HG02852 (cell line): Measurements from ENCODE around the gene PRKACG.
A peak's percentile ranks its signal among the peaks of the same experiment; 100 is the strongest.
"Not testable (repeated sequence)": the region's sequence is repeated elsewhere in the genome, so short reads cannot be mapped to it uniquely, and the experiment has no call there.

Experiments
- ATAC-seq: cut with Tn5 transposase; IDR thresholded peaks from one replicate; pipeline ENCODE4 v1.9.1; 2021; ENCODE audit warnings: mild to moderate bottlenecking, moderate library complexity; ENCODE audit not compliant: unreplicated experiment

The PRKACG gene

DNA sequence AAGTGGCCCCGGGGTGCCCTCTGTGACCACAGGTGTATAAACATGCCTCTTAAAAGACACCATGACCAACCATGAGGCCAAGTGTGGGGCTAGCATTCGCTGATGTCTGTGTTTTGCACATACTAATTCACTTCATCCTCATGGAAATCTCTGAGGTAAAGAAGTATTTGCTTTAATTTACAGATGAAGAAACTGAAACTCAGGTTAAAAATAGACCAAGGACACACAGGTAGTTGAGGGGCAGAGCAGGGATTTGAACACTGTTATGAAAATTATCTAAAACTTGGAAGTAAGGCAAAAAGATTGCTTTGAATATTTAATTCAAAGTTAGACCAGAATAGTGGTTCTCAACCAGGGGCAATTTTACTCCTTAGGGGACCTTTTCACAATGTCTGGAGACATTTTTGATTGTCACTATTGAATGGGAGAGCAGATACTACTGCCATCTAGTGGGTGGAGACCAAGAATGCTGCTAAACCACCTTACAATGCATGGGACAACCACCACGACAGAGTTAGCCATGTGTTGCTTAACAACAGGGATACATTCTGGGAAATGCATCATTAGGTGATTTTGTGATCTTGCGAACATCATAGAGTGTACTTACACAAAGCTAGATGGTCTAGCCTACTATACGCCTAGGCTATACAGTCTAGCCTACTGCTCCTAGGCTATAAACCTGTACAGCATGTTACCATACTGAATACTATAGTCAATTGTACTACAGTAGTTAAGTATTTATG lies 13.6 kb upstream of the PRKACG start:
- peak; percentile 78 for ATAC-seq

DNA sequence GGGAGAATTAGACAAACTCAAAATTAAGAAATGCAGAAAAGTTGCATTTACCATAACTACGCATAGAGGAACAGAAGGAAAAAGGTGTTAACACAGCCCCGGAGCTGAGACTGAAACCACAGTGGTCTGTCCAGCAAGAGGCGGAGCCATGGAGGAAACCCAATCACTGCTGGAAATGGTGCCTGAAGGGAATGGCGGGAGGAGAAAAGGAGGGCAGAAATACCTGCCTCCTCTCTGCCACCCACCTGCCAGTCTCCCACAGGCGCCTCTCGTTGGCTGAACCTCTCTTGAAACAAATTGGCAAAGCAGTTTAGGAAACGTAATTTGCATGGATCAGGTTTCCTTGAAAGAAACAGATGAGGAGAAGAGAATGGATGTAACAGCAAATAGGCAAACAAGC lies 9.7 kb upstream of the PRKACG start:
- ATAC-seq = no peak

DNA sequence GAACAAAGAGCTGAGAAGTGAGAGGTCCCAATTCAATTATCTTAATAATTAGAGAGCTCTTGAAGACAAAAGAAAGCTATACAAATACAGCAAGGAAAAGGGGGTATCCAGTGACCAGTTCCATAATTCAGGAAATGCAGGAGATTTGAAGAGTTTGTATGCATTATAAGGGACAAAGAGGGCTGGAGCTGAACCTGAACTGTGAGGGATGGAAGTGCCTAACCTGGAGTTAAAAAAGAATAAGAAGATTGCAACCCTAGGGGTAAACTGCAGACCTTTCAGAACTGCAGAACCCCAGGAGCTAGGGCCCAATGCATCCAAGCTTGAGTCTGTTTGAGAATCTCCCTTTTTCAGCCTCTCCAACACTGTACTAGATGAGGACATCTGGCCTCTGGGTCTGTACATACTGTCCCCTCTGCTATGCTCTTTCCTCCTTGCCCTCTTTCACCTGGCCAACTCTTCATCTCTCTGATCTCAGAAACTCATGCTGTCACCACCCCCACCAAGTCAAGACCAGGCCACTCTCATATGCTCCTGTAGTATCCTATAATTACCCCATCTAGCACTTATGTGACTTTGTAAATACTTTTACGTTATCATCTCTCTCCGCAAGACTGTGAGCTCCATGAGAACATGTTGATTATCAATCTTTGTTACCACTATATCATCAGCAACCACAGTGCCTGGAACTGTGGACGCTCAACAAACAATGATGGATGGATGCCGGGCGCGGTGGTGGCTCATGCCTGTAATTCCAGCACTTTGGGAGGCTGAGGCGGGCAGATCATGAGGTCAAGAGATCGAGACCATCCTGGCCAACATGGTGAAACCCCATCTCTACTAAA lies 6.6 kb upstream of the PRKACG start:
- no peak for ATAC-seq

DNA sequence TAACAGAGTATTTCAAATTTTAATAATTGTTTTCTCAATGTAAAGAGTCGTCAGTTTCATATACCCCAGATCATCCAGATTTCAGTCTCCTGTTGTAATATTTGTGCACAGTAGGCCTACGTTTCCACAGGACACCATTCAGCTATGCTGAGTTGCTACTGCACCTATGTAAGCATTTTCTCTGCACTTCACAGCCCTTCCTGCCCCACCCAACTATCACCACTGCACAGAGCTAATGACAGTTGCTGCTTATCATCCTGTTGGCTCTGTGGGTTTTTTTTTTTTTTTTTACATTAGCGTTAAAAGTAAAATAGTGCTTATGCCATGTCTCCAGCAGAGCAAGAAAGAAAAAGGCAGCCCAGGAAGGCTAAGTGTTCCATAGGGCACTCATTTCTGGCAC lies 5.9 kb upstream of the PRKACG start:
- ATAC-seq = no peak

DNA sequence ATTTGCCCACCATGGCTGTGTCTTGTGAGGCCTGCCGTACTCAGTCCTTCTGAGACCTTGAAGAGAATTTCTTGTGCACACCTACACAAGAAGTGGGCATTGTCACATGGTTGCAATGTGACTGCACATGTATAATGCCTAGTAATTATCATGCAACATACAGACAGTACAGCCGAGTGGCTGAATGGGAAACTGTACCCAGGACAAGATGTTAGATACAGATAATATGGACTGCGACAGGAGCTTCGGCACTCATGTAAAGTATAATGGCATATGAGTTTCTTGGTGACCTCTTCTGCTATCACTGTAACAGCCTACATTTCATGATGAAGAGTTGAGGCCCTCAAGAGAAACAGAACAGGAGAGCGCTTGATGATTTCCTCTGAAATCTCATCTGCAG lies 4.8 kb upstream of the PRKACG start:
- no peak for ATAC-seq

DNA sequence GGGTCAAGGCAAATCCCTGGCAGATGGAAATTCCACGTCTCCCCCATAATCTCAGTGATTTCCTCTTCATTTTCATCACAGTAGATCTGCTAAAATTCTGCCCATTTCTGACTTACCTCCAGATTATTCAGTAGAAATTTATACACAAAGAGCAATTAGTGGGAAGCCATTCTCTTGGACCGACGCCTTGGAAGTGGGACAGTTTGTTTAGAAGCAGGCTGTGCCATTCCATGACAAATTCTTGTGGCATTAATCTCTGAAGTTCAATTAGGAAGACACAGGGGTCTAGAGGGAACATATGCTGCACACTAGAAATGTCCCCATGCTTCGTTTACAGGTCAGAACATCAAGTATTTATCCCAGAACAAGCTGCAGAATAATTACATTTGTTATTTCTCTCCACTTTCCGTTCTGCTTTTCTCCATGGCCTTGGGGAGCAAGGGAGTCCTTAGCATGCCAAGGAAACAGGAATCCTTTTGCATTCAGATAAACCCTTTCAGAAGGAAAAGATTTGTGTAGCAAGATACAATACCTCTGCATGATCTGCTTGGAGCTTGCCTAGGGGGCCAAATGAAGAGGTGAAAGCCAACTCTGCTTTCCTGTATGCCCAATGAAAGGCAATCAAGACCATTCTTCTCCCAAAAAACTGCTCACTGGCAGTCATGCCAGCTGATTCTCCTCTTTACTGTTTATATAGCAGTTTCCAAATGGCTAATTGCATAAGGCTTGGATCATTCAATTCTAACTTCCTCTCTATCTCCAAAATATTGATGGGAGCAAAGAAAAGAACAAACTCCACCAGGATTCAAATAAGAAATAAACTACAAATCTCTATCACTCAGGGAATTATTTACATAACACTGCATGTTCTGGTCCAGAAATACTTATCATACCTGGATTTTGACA lies 2.5 kb upstream of the PRKACG start:
- ATAC-seq = no peak

DNA sequence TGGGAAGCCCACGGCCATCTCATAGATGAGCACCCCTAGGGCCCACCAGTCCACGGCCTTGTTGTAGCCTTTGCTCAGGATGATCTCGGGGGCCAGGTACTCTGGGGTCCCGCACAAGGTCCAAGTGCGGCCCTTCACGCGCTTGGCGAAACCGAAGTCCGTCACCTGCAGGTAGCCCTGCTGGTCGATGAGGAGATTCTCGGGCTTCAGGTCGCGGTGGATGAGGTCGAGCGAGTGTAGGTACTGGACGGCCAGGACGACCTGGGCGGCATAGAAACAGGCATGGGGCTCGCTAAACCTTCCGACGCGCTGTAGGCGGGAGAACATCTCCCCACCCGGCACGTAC lies 558 bp downstream of the PRKACG start:
- no peak for ATAC-seq

DNA sequence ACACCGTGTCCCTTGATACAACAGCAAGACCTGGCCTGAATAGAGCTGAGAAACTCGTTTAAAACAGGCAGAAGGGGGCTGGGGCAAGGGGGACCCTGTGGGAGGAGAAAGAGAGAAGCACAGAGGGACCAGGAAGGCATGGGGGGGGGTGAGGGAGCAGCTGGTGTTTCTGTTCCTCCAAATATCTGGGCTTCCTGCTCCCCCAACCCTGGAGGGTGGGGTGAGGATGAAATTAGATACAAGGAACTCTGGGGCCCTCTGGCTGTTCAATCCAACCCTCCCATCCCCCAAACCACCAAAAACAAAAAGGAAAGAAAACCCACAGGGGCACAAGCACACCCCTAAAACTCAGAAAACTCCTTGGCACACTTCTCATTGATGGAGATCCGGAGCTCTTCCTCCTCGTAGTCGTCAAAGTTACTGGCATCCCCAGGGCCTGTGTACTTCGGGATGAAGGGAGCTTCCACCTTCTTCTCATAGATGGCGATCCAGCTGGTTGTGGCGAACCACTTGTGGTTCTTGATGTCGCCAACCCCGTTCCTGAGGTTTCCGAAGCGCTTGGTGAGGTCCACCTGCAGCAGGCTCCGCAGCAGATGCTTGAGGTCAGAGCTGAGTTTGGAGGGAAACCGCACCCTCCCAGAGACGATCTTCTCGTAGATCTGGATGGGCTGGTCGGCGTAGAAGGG lies 1.1 kb downstream of the PRKACG start:
- ATAC-seq = no peak

DNA sequence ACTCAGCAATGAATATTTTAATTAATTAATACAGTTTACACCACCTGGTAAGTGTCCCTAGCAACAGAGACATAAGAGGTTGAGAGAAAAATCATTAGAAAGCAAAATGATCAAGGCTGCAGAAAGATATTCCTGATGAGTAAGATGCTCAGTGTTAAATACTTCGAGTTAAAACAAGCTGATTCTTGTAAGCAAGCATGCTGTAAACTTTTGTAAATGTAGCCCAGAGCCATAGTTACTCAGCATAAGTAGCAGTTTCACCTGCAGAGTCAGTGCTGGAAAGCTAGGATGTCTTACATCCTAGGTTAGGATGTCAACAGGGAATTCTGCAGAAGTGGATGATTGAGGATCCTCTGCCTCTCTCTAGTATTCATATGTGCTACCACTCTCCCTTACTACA lies 4.2 kb downstream of the PRKACG start:
- ATAC-seq = no peak

DNA sequence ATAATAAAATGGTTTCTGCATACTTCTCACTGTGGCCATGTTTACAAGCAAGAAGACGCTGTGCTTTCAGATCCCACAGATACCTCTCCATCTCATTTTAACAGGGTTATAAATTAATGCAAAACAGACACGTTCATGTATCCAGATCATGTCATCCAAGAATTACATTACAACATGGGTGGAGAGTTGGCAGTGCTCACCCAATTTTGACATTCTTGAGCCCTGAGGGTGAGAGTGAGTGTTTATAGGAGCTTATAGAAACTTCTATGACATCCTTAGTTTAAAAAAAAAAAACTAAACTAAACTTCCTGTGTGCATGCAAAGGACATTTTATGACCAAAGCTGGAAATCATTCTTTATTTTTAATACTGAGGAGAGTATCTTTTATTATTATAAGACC lies 9.1 kb downstream of the PRKACG start:
- ATAC-seq = no peak

DNA sequence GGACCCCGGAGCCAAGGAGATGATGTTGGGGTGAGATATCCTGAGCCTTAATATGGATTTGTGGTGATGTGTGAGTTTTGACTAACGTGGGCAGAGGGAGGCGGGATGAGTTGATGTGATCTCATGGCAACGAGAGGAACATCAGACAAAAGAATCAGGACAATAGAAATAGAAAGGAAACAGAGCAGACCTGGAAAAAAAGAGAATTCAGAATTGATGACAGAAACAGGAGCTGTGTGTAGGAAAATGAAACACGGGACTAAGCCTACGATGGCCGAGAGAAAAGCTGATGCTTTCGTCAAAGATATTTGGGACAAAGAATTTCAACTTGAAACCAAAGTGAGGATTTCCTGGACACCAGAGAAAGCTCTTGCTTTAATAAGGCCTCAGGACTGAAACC lies 10.9 kb downstream of the PRKACG start:
- ATAC-seq = no peak

DNA sequence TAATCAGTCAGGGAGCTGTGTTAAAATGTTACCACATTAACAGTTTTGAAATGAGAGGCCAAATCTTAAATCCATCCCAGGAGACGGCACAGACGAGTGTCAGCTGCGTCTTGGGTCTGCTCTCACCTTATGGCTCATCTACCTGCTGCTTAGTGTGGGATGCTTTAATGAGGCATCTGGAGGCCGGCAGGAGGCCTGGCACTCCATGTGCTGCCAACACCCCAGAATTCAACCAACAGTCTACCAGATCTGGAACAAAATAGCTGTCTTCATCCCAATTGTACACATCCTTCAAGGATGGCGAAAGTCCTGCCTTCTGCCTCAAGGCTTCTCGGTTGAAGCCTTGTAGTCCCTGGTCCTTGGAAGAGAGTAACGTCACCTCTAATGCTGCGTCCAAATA lies 12.0 kb downstream of the PRKACG start:
- ATAC-seq = no peak

DNA sequence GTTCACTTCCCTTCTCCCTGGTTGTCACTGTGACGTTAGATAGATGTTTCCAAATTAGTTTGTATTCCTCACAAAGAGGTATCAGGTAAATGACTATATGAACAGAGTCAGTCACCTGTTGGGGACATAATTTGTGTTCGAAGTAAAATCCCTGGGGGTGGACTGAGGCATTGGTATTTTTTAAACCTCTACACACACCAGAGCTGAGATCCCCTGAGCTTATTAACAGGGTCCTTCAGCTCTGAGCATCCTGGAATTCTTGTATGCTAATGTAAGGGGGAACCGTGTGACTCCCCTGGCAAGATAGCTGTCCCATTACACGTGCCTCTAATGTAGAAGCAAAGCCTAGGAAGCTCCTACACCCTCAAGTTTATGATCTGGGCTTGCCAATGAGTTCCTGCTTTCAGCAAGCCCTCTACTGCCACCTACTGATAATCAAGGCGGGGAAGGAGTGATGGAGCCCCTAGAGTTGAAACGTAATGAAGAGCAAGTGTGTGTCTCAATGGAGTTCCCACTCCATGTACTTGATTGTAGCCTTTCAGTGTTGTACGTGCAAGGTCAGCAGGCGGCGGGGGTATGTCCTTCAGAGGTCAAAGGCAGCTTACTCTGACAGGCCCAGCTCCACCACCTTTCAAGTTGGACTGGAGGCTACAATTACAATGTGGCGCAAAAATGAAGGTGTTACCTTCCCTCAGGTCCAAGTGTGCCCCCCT lies 14.4 kb downstream of the PRKACG start:
- ATAC-seq = peak; percentile 85

DNA sequence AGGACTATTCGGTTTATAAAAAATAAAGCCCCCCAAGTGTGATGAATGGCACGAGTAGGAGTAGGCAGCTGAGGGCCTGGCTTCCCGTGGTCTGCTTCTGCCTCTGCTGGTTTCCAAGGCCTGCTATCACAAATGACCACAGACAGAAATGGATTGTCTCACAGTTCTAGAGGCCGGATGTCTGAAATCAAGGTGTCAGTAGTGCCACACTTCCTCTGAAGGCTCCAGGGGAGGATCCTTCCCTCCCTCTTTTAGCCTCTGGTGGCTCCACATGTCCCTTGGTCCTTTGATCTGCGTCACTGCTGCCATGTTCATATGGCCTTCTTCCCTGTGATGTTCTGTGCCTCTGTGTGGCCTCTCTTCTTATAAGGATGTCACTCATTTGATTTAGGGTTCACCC lies 15.1 kb downstream of the PRKACG start:
- no peak for ATAC-seq

DNA sequence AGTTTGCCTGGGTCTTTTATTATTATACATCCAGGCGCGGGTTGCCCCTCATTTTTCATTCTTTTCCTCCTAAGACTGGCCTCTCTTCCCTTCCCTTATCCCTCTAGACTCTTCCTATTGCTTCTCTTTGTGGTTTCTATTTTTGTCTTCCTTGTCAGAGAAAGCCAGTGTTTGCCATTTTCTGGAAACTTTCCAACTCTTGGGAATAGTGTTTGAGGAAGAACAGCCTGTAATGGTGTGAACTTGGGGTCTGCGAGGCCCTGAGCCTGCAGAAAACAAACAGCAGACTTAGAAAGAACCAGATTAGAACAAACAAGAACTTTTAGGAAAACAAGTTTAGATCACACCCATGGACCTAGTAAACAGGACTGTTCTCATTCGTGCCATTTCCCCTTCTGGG lies 15.5 kb downstream of the PRKACG start:
- ATAC-seq = no peak

DNA sequence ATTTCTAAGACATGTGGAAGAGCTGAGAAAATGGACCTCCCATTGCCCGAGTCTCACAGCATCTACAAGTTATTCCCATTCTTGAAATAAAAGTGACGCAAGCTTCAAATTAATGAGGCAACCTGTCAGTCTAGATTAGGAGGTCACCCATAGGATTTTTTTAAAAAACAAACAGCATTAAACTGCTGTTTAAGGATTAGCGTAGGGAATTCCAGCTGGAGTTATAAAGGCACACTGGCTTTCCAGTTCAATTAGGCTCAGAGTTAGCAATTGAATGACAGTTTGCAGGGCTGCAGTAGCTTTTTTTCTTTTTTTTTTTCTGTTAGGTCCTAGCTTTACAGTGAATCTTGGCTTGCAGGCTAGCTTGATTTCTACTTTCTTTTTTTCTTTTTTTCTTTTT lies 16.2 kb downstream of the PRKACG start:
- no peak for ATAC-seq

DNA sequence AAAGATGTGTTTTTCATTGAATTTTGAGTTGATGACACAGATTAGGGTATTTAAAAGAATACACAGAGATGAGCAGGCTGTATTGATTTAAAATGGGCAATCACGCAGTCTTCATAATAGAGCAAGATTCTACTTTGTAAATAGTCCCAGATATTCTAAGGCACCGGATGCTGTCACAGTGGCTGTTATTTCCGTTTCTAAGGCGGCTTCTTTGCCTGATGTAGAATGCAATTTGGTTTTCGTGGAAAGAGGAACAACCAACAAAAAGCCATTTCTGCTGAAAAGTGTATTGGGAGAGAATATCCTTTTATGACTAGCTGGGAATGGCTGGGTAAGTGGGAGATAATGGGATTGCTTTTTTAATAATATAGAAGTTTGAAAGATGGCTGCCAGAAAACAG lies 17.5 kb downstream of the PRKACG start:
- no peak for ATAC-seq

DNA sequence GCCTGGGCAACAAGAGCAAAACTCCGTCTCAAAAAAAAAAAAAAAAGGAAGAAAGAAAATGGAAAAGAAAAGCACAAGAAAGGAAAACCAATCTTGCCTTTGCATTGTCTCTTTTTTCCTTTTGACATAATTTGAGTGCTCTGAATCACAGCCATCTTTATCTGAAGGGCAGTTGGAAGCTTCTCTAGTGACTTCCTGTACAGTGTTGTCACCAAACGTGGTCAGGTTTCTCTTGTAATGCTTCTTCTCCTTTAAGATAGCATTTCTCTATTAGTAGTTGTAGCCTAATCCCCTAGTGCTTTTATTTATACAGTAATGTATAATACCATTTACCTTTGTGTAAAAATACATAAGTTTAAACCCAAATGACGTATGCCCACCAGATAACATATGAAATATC lies 18.1 kb downstream of the PRKACG start:
- ATAC-seq = no peak

DNA sequence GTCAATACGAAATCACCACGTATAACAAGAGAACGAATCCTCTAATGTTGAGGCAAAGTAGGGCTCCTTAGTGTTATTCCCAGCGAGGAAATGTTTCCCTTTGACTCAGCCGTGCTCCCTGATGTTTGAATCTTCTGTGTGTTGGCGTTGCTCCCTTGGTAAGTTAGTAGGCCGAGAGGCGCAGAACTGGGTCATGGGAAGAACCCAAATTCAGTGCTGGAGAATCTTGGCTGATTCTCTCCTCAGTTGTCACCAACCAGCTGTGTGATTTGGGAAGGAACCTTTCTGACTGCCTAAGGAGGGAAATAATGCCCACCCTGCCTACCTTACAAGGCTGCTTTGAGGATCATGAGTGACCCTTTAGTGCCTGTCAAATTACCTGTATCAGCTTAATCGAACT lies 22.5 kb downstream of the PRKACG start:
- ATAC-seq = no peak

DNA sequence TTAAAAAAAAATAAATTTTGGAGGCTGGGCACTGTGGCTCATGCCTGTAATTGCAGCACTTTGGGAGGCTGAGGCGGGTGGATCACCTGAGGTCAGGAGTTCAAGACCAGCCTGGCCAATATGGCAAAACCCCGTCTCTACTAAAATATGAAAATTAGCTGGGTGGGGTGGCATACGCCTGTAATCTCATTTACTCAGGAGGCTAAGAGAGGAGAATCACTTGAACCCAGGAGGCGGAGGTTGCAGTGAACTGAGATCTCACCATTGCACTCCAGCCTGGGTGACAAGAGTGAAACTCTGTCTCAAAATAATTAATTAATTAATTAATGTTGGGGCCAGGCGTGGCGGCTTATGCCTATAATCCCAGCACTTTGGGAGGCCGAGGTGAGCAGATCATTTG lies 27.0 kb downstream of the PRKACG start:
- ATAC-seq = not testable (repeated sequence)
